SK-N-SH (cell line): ENCODE data around the gene ATRN. TPM values are rescaled to one million over a fixed set of nuclear protein-coding genes. Genes with fewer than 3 reads are reported as not detected.

Source experiments
- CTCF ChIA-PET: fragments of 300-600, 350-600 bp; formaldehyde crosslinking; extraction: SDS; loops from one replicate; lab custom pipeline; 2021; lab: Yijun Ruan, JAX
- POLR2A ChIA-PET: fragments of 350-600 bp; sonication (Branson Sonifier 250); formaldehyde crosslinking; extraction: SDS; loops from one replicate; lab custom pipeline; 2020; ENCODE audit warnings: antibody characterized with exemption, inconsistent platforms; lab: Yijun Ruan, JAX
- DNase-seq: peaks from one replicate; pipeline ENCODE4 v3.0.0; 2012
- H2AFZ ChIP-seq: fragments of 200-600 bp; sonication (generic); 2 replicates; pipeline ENCODE4 v1.8.1; 2016; ENCODE audit warnings: antibody characterized with exemption, mild to moderate bottlenecking, low read depth
- H3F3A ChIP-seq: fragments of 200-600 bp; sonication (generic); replicated peaks from 2 replicates; pipeline ENCODE3; 2016; ENCODE audit warnings: antibody characterized with exemption, mild to moderate bottlenecking; ENCODE audit not compliant: insufficient read depth
- H3K27ac ChIP-seq, 2 experiments: fragments of 200-500 bp in 1 of 2; fragments of 200-600 bp in 1 of 2; sonication (Bioruptor generic) in 1 of 2; sonication (generic), shearing (Covaris generic) in 1 of 2; 2 replicates each; pipeline versions ENCODE4 v1.5.1 to v1.6.1; 2014 to 2016; ENCODE audit warnings: low read depth in 2 of 2, inconsistent platforms in 1 of 2, low read length in 1 of 2, mild to moderate bottlenecking in 1 of 2, mixed read lengths in 1 of 2
- H3K27me3 ChIP-seq: fragments of 200-600 bp; sonication (generic), shearing (Covaris generic); 2 replicates; pipeline ENCODE4 v1.6.1; 2016; ENCODE audit warnings: mixed run types; ENCODE audit not compliant: insufficient read depth
- H3K36me3 ChIP-seq, 2 experiments: fragments of 200-500 bp in 1 of 2; fragments of 200-600 bp in 1 of 2; sonication (Bioruptor generic) in 1 of 2; sonication (generic) in 1 of 2; replicated peaks in 1 of 2; 2 replicates each; pipeline versions ENCODE3 to v1.5.1; 2014 to 2016; ENCODE audit warnings: low read length in 1 of 2, mild to moderate bottlenecking in 1 of 2; ENCODE audit not compliant: insufficient read depth in 2 of 2, control insufficient read depth in 1 of 2
- H3K4me1 ChIP-seq, 2 experiments: fragments of 200-500 bp in 1 of 2; fragments of 200-600 bp in 1 of 2; sonication (Bioruptor generic) in 1 of 2; sonication (generic), shearing (Covaris generic) in 1 of 2; 2 replicates each; pipeline versions ENCODE4 v1.5.1 to v1.6.1; 2014 to 2016; ENCODE audit warnings: low read depth in 1 of 2, low read length in 1 of 2, mixed run types in 1 of 2; ENCODE audit not compliant: insufficient read depth in 2 of 2, control insufficient read depth in 1 of 2
- H3K4me2 ChIP-seq: fragments of 200-600 bp; sonication (generic), shearing (Covaris generic); 2 replicates; pipeline ENCODE4 v1.6.1; 2017; ENCODE audit warnings: mixed run types
- H3K4me3 ChIP-seq, 2 experiments: fragments of 200-500 bp in 1 of 2; fragments of 200-600 bp in 1 of 2; sonication (Bioruptor generic) in 1 of 2; sonication (generic), shearing (Covaris generic) in 1 of 2; 2 replicates each; pipeline versions ENCODE4 v1.5.1 to v1.8.1; 2014 to 2016; ENCODE audit warnings: low read depth in 2 of 2, inconsistent platforms in 1 of 2, low read length in 1 of 2, mild to moderate bottlenecking in 1 of 2, mixed read lengths in 1 of 2, moderate library complexity in 1 of 2
- H3K79me2 ChIP-seq: fragments of 200-600 bp; sonication (generic); 2 replicates; pipeline ENCODE4 v1.8.1; 2017; ENCODE audit warnings: mild to moderate bottlenecking; ENCODE audit not compliant: insufficient read depth
- H3K9ac ChIP-seq: fragments of 200-600 bp; sonication (generic); 2 replicates; pipeline ENCODE4 v1.6.1; 2017; ENCODE audit warnings: mixed run types
- H3K9me2 ChIP-seq: fragments of 200-600 bp; sonication (generic); 2 replicates; pipeline ENCODE4 v1.6.1; 2017; ENCODE audit warnings: mixed run types
- H3K9me3 ChIP-seq: fragments of 200-600 bp; sonication (generic); 2 replicates; pipeline ENCODE4 v1.6.1; 2017; ENCODE audit warnings: mixed run types, mild to moderate bottlenecking, moderate library complexity
- H4K20me1 ChIP-seq: fragments of 200-600 bp; sonication (generic); 2 replicates; pipeline ENCODE4 v1.6.1; 2017; ENCODE audit warnings: mild to moderate bottlenecking, mixed run types; ENCODE audit not compliant: insufficient read depth
- CHD2 ChIP-seq: fragments of 150-350 bp; IDR thresholded peaks from 2 replicates; pipeline ENCODE4 v1.6.1; 2018; ENCODE audit warnings: low read length; ENCODE audit not compliant: partially characterized antibody
- CTCF ChIP-seq: fragments of 200-600 bp; sonication (generic); IDR thresholded peaks from 2 replicates; pipeline ENCODE4 v1.6.1; 2017; ENCODE audit warnings: antibody characterized with exemption, mild to moderate bottlenecking, moderate library complexity
- ELF1 ChIP-seq: IDR thresholded peaks from 2 replicates; pipeline ENCODE4 v1.4.0; 2012
- FOSL2 ChIP-seq: IDR thresholded peaks from 2 replicates; pipeline ENCODE4 v1.4.0; 2012; ENCODE audit warnings: low read depth, mild to moderate bottlenecking, moderate library complexity, borderline replicate concordance
- IRF3 ChIP-seq: fragments of 150-350 bp; IDR thresholded peaks from 2 replicates; pipeline ENCODE4 v1.6.1; 2016; ENCODE audit warnings: mild to moderate bottlenecking, low read depth, low read length
- JUND ChIP-seq: IDR thresholded peaks from 2 replicates; pipeline ENCODE4 v1.4.0; 2012
- NRF1 ChIP-seq: IDR thresholded peaks from 2 replicates; pipeline ENCODE4 v1.6.1; 2012; ENCODE audit warnings: low read depth, mild to moderate bottlenecking, low read length
- POLR2AphosphoS5 ChIP-seq: IDR thresholded peaks from 2 replicates; pipeline ENCODE4 v1.6.1; 2012; ENCODE audit warnings: low read depth, low read length
- RAD21 ChIP-seq: IDR thresholded peaks from 2 replicates; pipeline ENCODE4 v1.6.1; 2012; ENCODE audit warnings: mild to moderate bottlenecking, low read length
- RCOR1 ChIP-seq: fragments of 150-350 bp; IDR thresholded peaks from 2 replicates; pipeline ENCODE4 v1.6.1; 2017; ENCODE audit warnings: antibody characterized with exemption, low read length
- REST ChIP-seq: IDR thresholded peaks from 2 replicates; pipeline ENCODE4 v1.6.1; 2012; ENCODE audit warnings: mild to moderate bottlenecking, low read depth, low read length, moderate library complexity
- RFX5 ChIP-seq: IDR thresholded peaks from 2 replicates; pipeline ENCODE4 v1.6.1; 2012; ENCODE audit warnings: mild to moderate bottlenecking, improper control_type of control experiment, low read length
- SMC3 ChIP-seq: IDR thresholded peaks from 2 replicates; pipeline ENCODE4 v1.6.1; 2012; ENCODE audit warnings: low read depth, low read length, improper control_type of control experiment
- TAF1 ChIP-seq: IDR thresholded peaks from 2 replicates; pipeline ENCODE4 v1.6.1; 2012; ENCODE audit warnings: low read depth, mild to moderate bottlenecking, low read length, moderate library complexity, borderline replicate concordance
- TCF12 ChIP-seq: IDR thresholded peaks from 2 replicates; pipeline ENCODE4 v1.4.0; 2012
- YY1 ChIP-seq: IDR thresholded peaks from 2 replicates; pipeline ENCODE4 v1.4.0; 2012; ENCODE audit warnings: low read depth, mild to moderate bottlenecking
- WGBS: methylation state at CpG from one replicate; pipeline ENCODE4 v1.1.6; 2017; ENCODE audit warnings: low lambda C conversion rate; 5-methylcytosine and 5-hydroxymethylcytosine counted together
- polyA plus RNA-seq, 3 experiments: library from polyadenylated mRNA; depleted of rRNA; stranded (reverse); fragments of >200 nt; gene quantifications; 2 replicates each; pipeline ENCODE4 v1.2.3, GENCODE V29; 2012

ATRN gene
- polyA plus RNA-seq, 1 of the 3 experiments (the other 2 are of a cell fraction) = 33.8 TPM

- no peak within 1 kb of the TSS for H3K27ac ChIP-seq
- CTCF ChIA-PET = interaction anchor here (1.1 to 2.2 kb wide), 6 partner anchors 7 to 88 kb away, joined by 3 to 7 read pairs (median 3); partner anchors contain the start of gene SIGLEC1
- H3K9me2 ChIP-seq = no peaks in the 10 kb centered on the region
- H3K27me3 ChIP-seq = peaks cover 41% of the 10 kb centered on the region
- H3K79me2 ChIP-seq = no peaks in the 10 kb centered on the region
- POLR2A ChIA-PET = no interaction called here
- no peak within 1 kb of the TSS for H3K4me2 ChIP-seq
- no peak within 1 kb of the TSS for H3K4me3 ChIP-seq
- DNase-seq = no peak
- no peaks in the 10 kb centered on the region for H3K36me3 ChIP-seq
- H2AFZ ChIP-seq = no peak within 1 kb of the TSS
- peaks cover 0 to 7% of the 10 kb centered on the region in 2 experiments; a peak in 1 of 4 replicates for H3K4me1 ChIP-seq
- no peaks in the 10 kb centered on the region for H4K20me1 ChIP-seq
- H3K9me3 ChIP-seq = no peaks in the 10 kb centered on the region
- 54% methylated on average over 12 of the region's 19 CpGs for WGBS
- no peaks in the 10 kb centered on the region for H3F3A ChIP-seq
- H3K9ac ChIP-seq = no peak within 1 kb of the TSS
- TF ChIP-seq YY1 = no peak
- no peak for TF ChIP-seq RCOR1
- no peak for TF ChIP-seq IRF3
- TF ChIP-seq ELF1 = no peak
- no peak for TF ChIP-seq JUND
- no peak for TF ChIP-seq TAF1
Measured at GRCh38 chr20:3663031-3663701, 192.3 kb downstream of the ATRN start, which contains the start of gene GFRA4. GFRA4 (minus strand) TSS chr20:3663399; CDS start chr20:3663399, 0 bp downstream.

GRCh38 chr20:3663858-3664257 lies 193.0 kb downstream of the ATRN start:
- no peaks in the 10 kb centered on the region for H3K9me2 ChIP-seq
- H3F3A ChIP-seq = no peaks in the 10 kb centered on the region
- ChIA-PET POLR2A (no interaction called here), CTCF (interaction anchor here (1.3 kb wide), 1 partner anchor 10 kb away, joined by 3 read pairs; no protein-coding TSS in a partner anchor)
- no peak overlapping the region for H2AFZ ChIP-seq
- H4K20me1 ChIP-seq = no peaks in the 10 kb centered on the region
- H3K9me3 ChIP-seq = no peaks in the 10 kb centered on the region
- peaks cover 0 to 7% of the 10 kb centered on the region in 2 experiments; a peak in 1 of 4 replicates for H3K4me1 ChIP-seq
- H3K9ac ChIP-seq = no peak overlapping the region
- no peaks in the 10 kb centered on the region for H3K36me3 ChIP-seq
- TF ChIP-seq NRF1 (no peak), RFX5 (no peak), CTCF (no peak), CHD2 (no peak), RAD21 (no peak), YY1 (no peak), IRF3 (no peak), REST (no peak), POLR2AphosphoS5 (no peak), FOSL2 (no peak), TCF12 (no peak), SMC3 (no peak)
- no peak overlapping the region for H3K4me2 ChIP-seq
- no peaks in the 10 kb centered on the region for H3K79me2 ChIP-seq
- H3K27me3 ChIP-seq = peaks cover 41% of the 10 kb centered on the region
- H3K27ac ChIP-seq = no peak overlapping the region
- H3K4me3 ChIP-seq = no peak overlapping the region
- DNase-seq = no peak
- WGBS = 56% methylated on average over 2 of the region's 2 CpGs
